ENCODE measurements around the gene GIGYF2.

Gene GIGYF2

GRCh38 chr2:232863996-232864395 is 166.9 kb downstream of the GIGYF2 start:
- Histone ChIP-seq H3K4me1 (ENCODE audit: low read length) (no peaks in the 10 kb centered on the region), H3K79me2 (ENCODE audit: low read length) (no peaks in the 10 kb centered on the region), H3K4me3 (ENCODE audit: low read length) (no peak overlapping the region), H3K9me3 (replicated peaks; ENCODE audit: insufficient read depth, low read length) (no peaks in the 10 kb centered on the region), H3K9me2 (replicated peaks; ENCODE audit: insufficient read depth, low read length) (no peaks in the 10 kb centered on the region), H4K20me1 (ENCODE audit: insufficient read depth, low read length) (no peaks in the 10 kb centered on the region), H3K27ac (ENCODE audit: low read length) (no peak overlapping the region), H3K36me3 (replicated peaks; ENCODE audit: insufficient read depth, low read length) (no peaks in the 10 kb centered on the region), H2AFZ (ENCODE audit: low read length) (no peak overlapping the region), H3K27me3 (replicated peaks; ENCODE audit: insufficient read depth, low read length) (no peaks in the 10 kb centered on the region), H3K4me2 (ENCODE audit: low read depth, low read length) (no peak overlapping the region), H3F3A (ENCODE audit: insufficient read depth, low read length) (no peaks in the 10 kb centered on the region), H3K9ac (ENCODE audit: low read length) (no peak overlapping the region)
- DNase-seq, result no peak
- TF ChIP-seq CTCF (IDR thresholded peaks at IDR 0.05; ENCODE audit: low read length) (no peak), EZH2phosphoT487 (IDR thresholded peaks at IDR 0.05; ENCODE audit: low read length) (no peak), EZH2 (optimal IDR thresholded peaks at IDR 0.05; ENCODE audit: low read depth, low read length) (no peak)

- TF ChIP-seq EZH2 (optimal IDR thresholded peaks at IDR 0.05; ENCODE audit: low read depth, low read length) (no peak), CTCF (IDR thresholded peaks at IDR 0.05; ENCODE audit: low read length) (no peak), EZH2phosphoT487 (IDR thresholded peaks at IDR 0.05; ENCODE audit: low read length) (no peak)
- no peaks in the 10 kb centered on the region for H4K20me1 ChIP-seq (ENCODE audit: insufficient read depth, low read length)
- H3K27ac ChIP-seq (ENCODE audit: low read length), result no peak overlapping the region
- no peak overlapping the region for H3K4me3 ChIP-seq (ENCODE audit: low read length)
- H3K27me3 ChIP-seq (replicated peaks; ENCODE audit: insufficient read depth, low read length), result no peaks in the 10 kb centered on the region
- H3K9ac ChIP-seq (ENCODE audit: low read length), result no peak overlapping the region
- H3K79me2 ChIP-seq (ENCODE audit: low read length), result no peaks in the 10 kb centered on the region
- no peaks in the 10 kb centered on the region for H3K4me1 ChIP-seq (ENCODE audit: low read length)
- no peaks in the 10 kb centered on the region for H3F3A ChIP-seq (ENCODE audit: insufficient read depth, low read length)
- DNase-seq, result no peak
- H3K9me3 ChIP-seq (replicated peaks; ENCODE audit: insufficient read depth, low read length), result no peaks in the 10 kb centered on the region
- H3K4me2 ChIP-seq (ENCODE audit: low read depth, low read length), result no peak overlapping the region
- no peaks in the 10 kb centered on the region for H3K9me2 ChIP-seq (replicated peaks; ENCODE audit: insufficient read depth, low read length)
- no peaks in the 10 kb centered on the region for H3K36me3 ChIP-seq (replicated peaks; ENCODE audit: insufficient read depth, low read length)
- no peak overlapping the region for H2AFZ ChIP-seq (ENCODE audit: low read length)
These were observed 168.0 kb downstream of the GIGYF2 start for GRCh38 chr2:232865165-232865564.

- Histone ChIP-seq H3K9ac (ENCODE audit: low read length) (no peak overlapping the region), H2AFZ (ENCODE audit: low read length) (no peak overlapping the region), H3K79me2 (ENCODE audit: low read length) (no peaks in the 10 kb centered on the region), H3K27me3 (replicated peaks; ENCODE audit: insufficient read depth, low read length) (no peaks in the 10 kb centered on the region), H3K36me3 (replicated peaks; ENCODE audit: insufficient read depth, low read length) (no peaks in the 10 kb centered on the region), H3K27ac (ENCODE audit: low read length) (no peak overlapping the region), H3K9me2 (replicated peaks; ENCODE audit: insufficient read depth, low read length) (no peaks in the 10 kb centered on the region), H4K20me1 (ENCODE audit: insufficient read depth, low read length) (no peaks in the 10 kb centered on the region), H3K4me2 (ENCODE audit: low read depth, low read length) (no peak overlapping the region), H3K9me3 (replicated peaks; ENCODE audit: insufficient read depth, low read length) (no peaks in the 10 kb centered on the region), H3K4me1 (ENCODE audit: low read length) (no peaks in the 10 kb centered on the region), H3K4me3 (ENCODE audit: low read length) (no peak overlapping the region), H3F3A (ENCODE audit: insufficient read depth, low read length) (no peaks in the 10 kb centered on the region)
- TF ChIP-seq EZH2phosphoT487 (IDR thresholded peaks at IDR 0.05; ENCODE audit: low read length) (no peak), CTCF (IDR thresholded peaks at IDR 0.05; ENCODE audit: low read length) (no peak), EZH2 (optimal IDR thresholded peaks at IDR 0.05; ENCODE audit: low read depth, low read length) (no peak)
- no peak for DNase-seq
These were observed 169.0 kb downstream of the GIGYF2 start for GRCh38 chr2:232866104-232866503.
